NOMO-1 treated with dmso at 0.1 percent for 144 hours (cell line): ENCODE data around the gene SPDYE4.

Experiments
- DNase-seq: peaks from one replicate; lab custom pipeline; 2025; ENCODE audit not compliant: unreplicated experiment; lab: John Stamatoyannopoulos, UW

SPDYE4 gene

DNA sequence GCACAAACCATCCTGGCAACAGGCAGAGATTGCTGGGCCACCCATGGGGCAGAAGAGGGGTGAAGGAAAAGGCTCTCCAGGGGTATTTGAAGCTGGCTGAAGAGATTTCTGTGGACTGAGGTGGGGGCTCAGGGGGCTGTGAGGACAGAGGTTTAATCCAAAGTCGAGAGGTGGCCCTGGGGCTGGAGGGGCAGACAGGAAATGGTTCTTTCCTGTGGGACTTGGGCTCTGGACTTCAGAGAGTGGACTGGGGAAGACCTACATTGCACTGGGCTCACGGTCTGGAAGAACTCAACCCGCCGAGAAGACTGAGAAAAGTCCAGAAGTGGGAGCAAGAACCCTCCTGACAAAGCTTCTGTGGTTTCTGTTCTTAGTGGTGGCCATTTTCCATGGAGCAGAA lies 16.6 kb downstream of the SPDYE4 start:
- no peak for DNase-seq

GRCh38 chr17:8741366-8741765 lies 17.0 kb downstream of the SPDYE4 start:
- DNase-seq: no peak

GRCh38 chr17:8740486-8740885 lies 17.9 kb downstream of the SPDYE4 start:
- DNase-seq: no peak

- DNase-seq: no peak
Measured at GRCh38 chr17:8739097-8739496, 19.2 kb downstream of the SPDYE4 start.

DNA sequence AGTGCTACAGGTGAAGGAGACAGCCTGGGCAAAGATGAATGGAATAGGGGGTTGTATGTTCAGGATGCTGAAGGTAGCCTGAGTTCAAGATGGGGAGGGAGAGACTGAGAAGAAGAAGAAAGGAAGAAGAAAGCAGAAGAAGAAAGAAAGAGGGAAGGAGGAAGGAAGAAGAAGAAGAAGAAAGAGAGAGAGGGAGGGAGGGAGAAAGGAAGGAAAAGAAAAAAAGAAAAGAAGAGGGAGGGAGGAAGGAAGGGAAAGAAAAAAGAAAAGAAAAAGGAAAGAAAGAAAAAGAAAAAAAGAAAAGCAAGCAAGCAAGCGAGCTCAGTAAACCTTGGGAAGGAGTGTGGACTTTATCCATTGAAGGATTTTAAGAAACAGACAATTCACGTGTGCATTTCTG lies 21.6 kb downstream of the SPDYE4 start:
- no peak for DNase-seq

GRCh38 chr17:8736362-8736761 lies 22.0 kb downstream of the SPDYE4 start:
- DNase-seq: no peak

GRCh38 chr17:8735336-8735939 lies 22.9 kb downstream of the SPDYE4 start:
- no peak for DNase-seq

- no peak for DNase-seq
Measured at GRCh38 chr17:8734876-8735275, 23.5 kb downstream of the SPDYE4 start.

- no peak for DNase-seq
Measured at GRCh38 chr17:8732406-8733085, 25.8 kb downstream of the SPDYE4 start.

DNA sequence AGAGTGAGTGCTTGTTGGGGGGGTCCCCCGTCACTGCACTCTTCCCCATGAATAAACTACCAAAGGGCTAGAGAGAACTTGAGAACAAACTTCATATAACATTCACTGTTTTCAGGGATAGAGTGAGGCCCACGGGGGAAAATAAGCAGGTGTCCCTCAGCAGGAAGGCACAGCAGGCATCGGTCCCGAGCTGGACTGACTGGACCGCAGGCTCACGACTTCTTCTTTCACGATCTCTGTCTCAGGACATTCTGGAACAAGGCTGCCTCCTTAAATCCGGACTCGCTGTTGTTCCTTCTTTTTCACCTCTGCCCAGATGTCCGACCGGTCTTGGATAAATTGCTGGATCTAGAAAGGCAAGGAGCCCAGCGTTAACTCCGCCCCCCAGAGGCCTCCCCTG lies 28.5 kb downstream of the SPDYE4 start:
- no peak for DNase-seq

- DNase-seq: no peak
Measured at GRCh38 chr17:8729421-8729820, 28.9 kb downstream of the SPDYE4 start.

DNA sequence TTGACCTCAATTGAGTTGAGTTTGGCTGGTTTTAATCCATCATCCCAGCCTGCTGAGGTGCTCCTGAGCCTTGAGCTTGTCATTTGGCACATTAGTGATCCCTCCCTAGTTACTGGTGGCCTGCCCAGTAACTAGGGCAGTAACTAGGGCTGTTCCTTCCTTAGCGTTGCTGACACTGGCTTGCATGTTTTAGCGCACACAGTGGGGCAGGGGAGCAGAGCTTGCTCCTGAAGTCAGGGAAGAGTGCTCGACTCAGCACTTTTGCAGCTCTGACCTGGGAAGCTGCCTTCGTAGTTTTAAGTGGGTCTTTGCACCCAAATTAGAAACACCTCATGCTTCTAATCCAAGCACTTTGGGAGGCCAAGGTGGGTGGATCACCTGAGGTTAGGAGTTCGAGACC lies 29.4 kb downstream of the SPDYE4 start:
- DNase-seq: no peak

DNA sequence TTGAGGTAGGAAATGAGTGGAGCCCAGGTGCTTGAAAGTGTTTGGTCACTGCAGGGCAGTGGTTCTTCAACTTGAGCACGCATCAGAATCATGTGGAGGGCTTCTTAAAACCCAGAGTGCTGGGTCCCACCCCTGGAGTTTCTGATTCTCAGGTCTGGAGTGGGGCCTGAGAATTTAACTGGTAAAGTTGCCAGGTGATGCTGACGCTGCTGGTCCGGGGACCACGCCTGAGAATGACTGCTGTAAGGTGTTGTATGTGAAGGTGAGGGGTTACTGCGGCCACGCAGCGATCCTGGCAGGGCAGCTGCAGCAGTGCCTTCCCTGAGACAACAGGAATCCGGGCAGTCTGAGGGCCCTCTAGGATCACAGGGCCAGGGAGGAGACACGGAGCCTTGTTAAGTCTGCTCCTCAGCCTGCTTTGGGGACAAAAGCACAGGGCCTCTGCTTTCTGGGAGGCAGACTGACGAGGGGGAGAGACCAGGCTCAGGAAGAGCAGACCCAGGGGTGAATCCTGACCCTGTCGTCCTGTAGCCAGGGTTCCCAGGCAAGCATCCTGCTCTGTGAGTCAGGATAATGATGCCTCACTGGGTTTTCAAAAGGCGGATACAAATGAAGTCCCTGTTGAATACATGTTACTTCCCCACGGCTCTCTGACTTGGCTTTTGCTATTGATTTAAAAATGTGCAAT lies 30.0 kb downstream of the SPDYE4 start:
- no peak for DNase-seq

GRCh38 chr17:8726941-8727555 lies 31.3 kb downstream of the SPDYE4 start:
- no peak for DNase-seq

DNA sequence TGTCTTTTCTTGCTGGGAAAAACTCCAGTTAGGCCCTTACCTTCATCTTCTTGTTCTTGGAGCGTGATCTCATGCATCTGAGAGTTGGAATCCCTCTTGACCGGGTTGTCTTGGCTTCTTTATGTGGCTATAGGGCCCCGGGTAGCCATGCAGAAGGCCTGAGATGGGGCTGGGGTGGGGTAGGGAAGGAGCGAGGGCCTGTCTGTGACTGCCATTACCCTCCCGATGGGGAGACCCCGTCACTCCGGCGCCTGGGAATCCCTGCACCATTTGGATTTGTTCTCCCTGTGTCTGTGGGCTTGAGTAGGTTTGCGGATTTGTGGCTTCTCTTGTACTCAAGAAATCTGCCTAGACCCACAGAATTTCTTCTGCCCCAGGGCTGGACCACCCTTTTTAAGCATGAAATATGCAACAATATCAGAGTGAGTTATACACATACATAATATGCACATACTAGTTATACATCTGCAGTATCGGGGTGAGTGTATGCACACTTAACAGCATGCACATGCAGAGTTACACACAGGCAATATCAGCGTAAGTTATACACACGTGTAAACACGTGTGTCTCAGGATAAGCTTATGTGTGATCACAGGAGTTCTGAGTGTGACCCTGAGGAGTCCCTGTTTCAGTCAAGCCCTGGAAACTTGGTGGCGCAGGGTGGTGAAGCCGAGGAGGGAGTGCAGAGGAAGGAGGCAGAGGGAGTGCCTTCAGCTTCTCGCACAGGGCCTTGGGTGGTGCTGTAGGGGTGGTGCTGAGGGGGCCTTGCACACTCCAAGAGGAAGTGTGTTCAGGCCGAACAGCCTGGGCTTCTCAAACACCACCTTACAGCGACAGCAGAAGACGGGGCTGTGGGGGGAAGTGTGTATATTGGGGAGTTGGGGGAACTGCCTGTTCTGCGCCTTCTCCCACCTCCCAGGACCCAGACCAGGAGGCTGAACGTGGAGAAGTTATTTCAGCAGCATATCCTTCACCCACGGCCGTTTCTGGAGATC lies 32.2 kb downstream of the SPDYE4 start:
- no peak for DNase-seq

GRCh38 chr17:8724451-8724850 lies 33.9 kb downstream of the SPDYE4 start:
- DNase-seq: no peak

GRCh38 chr17:8720596-8720995 lies 37.8 kb downstream of the SPDYE4 start:
- DNase-seq: no peak

DNA sequence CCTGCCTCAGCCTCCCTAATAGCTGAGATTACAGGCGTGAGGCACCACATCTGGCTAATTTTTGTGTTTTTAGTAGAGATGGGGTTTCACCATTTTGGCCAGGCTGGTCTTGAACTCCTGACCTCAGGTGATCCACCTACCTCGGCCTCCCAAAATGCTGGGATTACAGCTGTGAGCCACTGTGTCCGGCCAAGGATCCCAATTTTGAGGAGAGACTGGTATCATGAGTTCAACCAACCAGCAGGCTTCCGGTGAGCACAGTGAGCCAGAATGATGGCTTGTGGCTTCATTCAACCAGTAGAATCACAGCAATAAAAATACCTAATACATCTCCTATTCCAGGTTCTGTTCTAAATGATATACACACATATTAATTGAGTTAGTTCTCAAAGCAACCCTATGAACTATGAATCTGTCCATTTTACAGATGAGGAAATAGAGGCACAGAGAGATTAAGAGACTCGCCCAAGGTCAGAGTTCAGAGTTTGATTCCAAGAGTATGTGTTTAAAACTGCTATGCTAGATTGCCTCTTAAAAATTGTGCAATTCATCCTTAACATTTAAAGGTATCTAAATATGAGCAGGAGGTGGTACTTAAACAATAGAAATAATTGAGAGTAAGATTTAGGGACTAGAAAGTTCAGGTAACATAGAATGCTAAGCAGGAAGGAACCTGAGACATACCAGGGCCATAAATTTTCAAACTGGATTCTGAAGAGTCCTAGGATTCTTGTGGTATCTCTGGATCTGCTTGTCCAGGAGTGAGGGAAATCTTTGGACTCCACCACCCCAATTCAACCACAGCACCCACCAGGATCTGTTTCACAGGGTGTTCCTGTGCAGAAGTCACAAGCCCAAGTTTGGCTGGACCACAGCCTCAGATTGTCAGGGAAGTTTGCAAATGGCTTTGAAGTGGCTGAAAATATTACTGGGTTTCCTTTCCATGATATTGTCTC lies 38.8 kb downstream of the SPDYE4 start:
- no peak for DNase-seq

- DNase-seq: no peak
Measured at GRCh38 chr17:8718001-8718563, 40.3 kb downstream of the SPDYE4 start.
